Activated CD4-positive, alpha-beta T cell treated with anti-CD3 and anti-CD28 coated beads for 1 hour (primary cell): ENCODE results near the gene FAF1.
"Not testable (repeated sequence)": the region's sequence is repeated elsewhere in the genome, so short reads cannot be mapped to it uniquely, and the experiment has no call there.

Experiments
- DNase-seq: peaks from one replicate; pipeline ENCODE4 v3.0.0-alpha.2; 2020

FAF1 gene

GRCh38 chr1:50609508-50609907 lies 350.6 kb downstream of the FAF1 start:
- DNase-seq = no peak

GRCh38 chr1:50605186-50605875 lies 354.7 kb downstream of the FAF1 start:
- DNase-seq = no peak

- no peak for DNase-seq
Observed at GRCh38 chr1:50604580-50604979, 355.5 kb downstream of the FAF1 start.

GRCh38 chr1:50603274-50604271 lies 356.5 kb downstream of the FAF1 start:
- DNase-seq = no peak

GRCh38 chr1:50599546-50599945 lies 360.5 kb downstream of the FAF1 start:
- DNase-seq = no peak

- DNase-seq = no peak
Observed at GRCh38 chr1:50595874-50596273, 364.2 kb downstream of the FAF1 start.

- no peak for DNase-seq
Observed at GRCh38 chr1:50593515-50593914, 366.6 kb downstream of the FAF1 start.

- no peak for DNase-seq
Observed at GRCh38 chr1:50591598-50591997, 368.5 kb downstream of the FAF1 start.

GRCh38 chr1:50582346-50582745 lies 377.7 kb downstream of the FAF1 start:
- no peak for DNase-seq

GRCh38 chr1:50570066-50570468 lies 390.0 kb downstream of the FAF1 start:
- no peak for DNase-seq

- DNase-seq = no peak
Observed at GRCh38 chr1:50568782-50569181, 391.3 kb downstream of the FAF1 start.

- no peak for DNase-seq
Observed at GRCh38 chr1:50566405-50566804, 393.7 kb downstream of the FAF1 start.

GRCh38 chr1:50564417-50564816 lies 395.6 kb downstream of the FAF1 start:
- no peak for DNase-seq

GRCh38 chr1:50562106-50562505 lies 398.0 kb downstream of the FAF1 start:
- no peak for DNase-seq

- DNase-seq = no peak
Observed at GRCh38 chr1:50559421-50559820, 400.6 kb downstream of the FAF1 start.

- no peak for DNase-seq
Observed at GRCh38 chr1:50553921-50554320, 406.1 kb downstream of the FAF1 start.

GRCh38 chr1:50548243-50548642 lies 411.8 kb downstream of the FAF1 start:
- no peak for DNase-seq

GRCh38 chr1:50542362-50542761 lies 417.7 kb downstream of the FAF1 start:
- DNase-seq = no peak

- no peak for DNase-seq
Observed at GRCh38 chr1:50538476-50538875, 421.6 kb downstream of the FAF1 start.

- no peak for DNase-seq
Observed at GRCh38 chr1:50531601-50532000, 428.5 kb downstream of the FAF1 start.

- DNase-seq = no peak
Observed at GRCh38 chr1:50531027-50531426, 429.0 kb downstream of the FAF1 start.

- DNase-seq = no peak
Observed at GRCh38 chr1:50529510-50529909, 430.6 kb downstream of the FAF1 start.

- not testable (repeated sequence) for DNase-seq
Observed at GRCh38 chr1:50527987-50528320, 432.1 kb downstream of the FAF1 start.
